SU-DHL-6 (cell line): ENCODE measurements around the gene GABRB3.
"Not testable (repeated sequence)": the region's sequence is repeated elsewhere in the genome, so short reads cannot be mapped to it uniquely, and the experiment has no call there.

Experiments used
- H2AFZ ChIP-seq: fragments of 200-600 bp; sonication (generic); 2 replicates; pipeline ENCODE4 v1.6.1; 2014; ENCODE audit warnings: low read depth, mild to moderate bottlenecking, moderate library complexity, mixed read lengths, antibody characterized with exemption, low read length; ENCODE audit not compliant: severe bottlenecking
- H3F3A ChIP-seq: fragments of 200-600 bp; shearing (Covaris generic); 2 replicates; pipeline ENCODE4 v1.6.0; 2016; ENCODE audit warnings: antibody characterized with exemption, mild to moderate bottlenecking; ENCODE audit not compliant: insufficient read depth
- H3K27ac ChIP-seq: fragments of 200-600 bp; sonication (generic); 2 replicates; pipeline ENCODE4 v1.5.1; 2016; ENCODE audit warnings: low read depth, mild to moderate bottlenecking, low read length, moderate library complexity, mixed read lengths
- H3K27me3 ChIP-seq: fragments of 200-600 bp; sonication (generic), shearing (Covaris generic); 2 replicates; pipeline ENCODE4 v1.6.0; 2014; ENCODE audit warnings: mild to moderate bottlenecking, low read length
- H3K36me3 ChIP-seq: fragments of 200-600 bp; sonication (generic); 2 replicates; pipeline ENCODE4 v1.6.1; 2014; ENCODE audit warnings: mild to moderate bottlenecking, low read length, mixed read lengths
- H3K4me2 ChIP-seq: fragments of 300-600, 200-600 bp; shearing (Covaris generic), sonication (generic); 2 replicates; pipeline ENCODE4 v1.6.0; 2014; ENCODE audit warnings: low read length, low read depth, mild to moderate bottlenecking; ENCODE audit not compliant: poor library complexity, severe bottlenecking
- H3K4me3 ChIP-seq: fragments of 200-600 bp; sonication (generic); 2 replicates; pipeline ENCODE4 v1.5.1; 2014; ENCODE audit warnings: antibody characterized with exemption, low read length, mild to moderate bottlenecking, mixed read lengths; ENCODE audit not compliant: insufficient read depth, poor library complexity, severe bottlenecking
- H3K79me2 ChIP-seq: fragments of 200-600 bp; sonication (generic); 2 replicates; pipeline ENCODE4 v1.6.1; 2014; ENCODE audit warnings: mild to moderate bottlenecking, low read length, moderate library complexity; ENCODE audit not compliant: insufficient read depth
- H3K9ac ChIP-seq: fragments of 200-600 bp; sonication (generic); 2 replicates; pipeline ENCODE4 v1.7.0; 2014; ENCODE audit warnings: mild to moderate bottlenecking, low read length
- H3K9me2 ChIP-seq: fragments of 200-600 bp; sonication (generic); replicated peaks from 2 replicates; pipeline ENCODE4 v1.6.1; 2014; ENCODE audit warnings: low read length; ENCODE audit not compliant: insufficient read depth
- H3K9me3 ChIP-seq: fragments of 200-600 bp; sonication (generic); 2 replicates; pipeline ENCODE4 v1.6.1; 2014; ENCODE audit warnings: low read length, mixed read lengths; ENCODE audit not compliant: insufficient read depth
- H4K20me1 ChIP-seq: fragments of 200-600 bp; sonication (generic); 2 replicates; pipeline ENCODE4 v1.6.1; 2014; ENCODE audit warnings: low read depth, mild to moderate bottlenecking, antibody characterized with exemption, low read length, moderate library complexity, mixed read lengths
- EZH2phosphoT487 ChIP-seq: fragments of 200-600 bp; sonication (generic), shearing (Covaris generic); conservative IDR thresholded peaks from 2 replicates; pipeline ENCODE4 v1.6.1; 2018; ENCODE audit warnings: mild to moderate bottlenecking, antibody characterized with exemption, low read length, moderate library complexity, mixed read lengths
- TF ChIP-seq, protein P1 (sequence below): fragments of 200-600 bp; sonication (generic); IDR thresholded peaks from one replicate; pipeline ENCODE4 v1.5.1; 2017; ENCODE audit warnings: antibody characterized with exemption, mild to moderate bottlenecking, low read length, moderate library complexity; ENCODE audit not compliant: insufficient read depth, poor library complexity, severe bottlenecking

GABRB3 gene

DNA sequence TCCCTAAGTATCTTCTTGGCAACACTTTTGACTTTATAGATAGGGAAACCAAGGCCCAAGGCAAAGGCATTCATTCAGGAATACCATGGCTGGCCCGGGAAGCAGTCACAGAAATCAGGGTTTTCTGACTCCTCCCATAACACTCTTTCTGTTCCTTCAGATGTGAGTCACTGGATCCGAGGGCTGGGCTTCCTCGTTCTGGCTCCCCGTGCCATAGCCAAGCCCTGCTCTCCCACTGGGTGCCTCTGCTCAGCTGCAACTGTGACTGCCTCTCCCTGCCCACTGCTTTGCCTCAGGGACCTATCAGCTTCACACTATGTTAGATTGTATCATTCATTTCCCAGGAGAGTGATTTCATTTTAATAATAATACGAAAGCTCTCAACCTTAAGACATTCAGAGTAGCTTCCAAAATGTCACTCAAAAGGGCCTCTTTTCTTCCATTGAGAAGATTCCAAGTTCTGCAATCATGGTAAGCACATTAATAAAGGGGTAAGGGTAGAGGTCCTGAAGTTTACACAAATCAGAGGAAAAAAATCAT lies 50.2 kb downstream of the GABRB3 start:
- Histone ChIP-seq H3K27ac (no peak overlapping the region), H3K9ac (no peak overlapping the region)

DNA sequence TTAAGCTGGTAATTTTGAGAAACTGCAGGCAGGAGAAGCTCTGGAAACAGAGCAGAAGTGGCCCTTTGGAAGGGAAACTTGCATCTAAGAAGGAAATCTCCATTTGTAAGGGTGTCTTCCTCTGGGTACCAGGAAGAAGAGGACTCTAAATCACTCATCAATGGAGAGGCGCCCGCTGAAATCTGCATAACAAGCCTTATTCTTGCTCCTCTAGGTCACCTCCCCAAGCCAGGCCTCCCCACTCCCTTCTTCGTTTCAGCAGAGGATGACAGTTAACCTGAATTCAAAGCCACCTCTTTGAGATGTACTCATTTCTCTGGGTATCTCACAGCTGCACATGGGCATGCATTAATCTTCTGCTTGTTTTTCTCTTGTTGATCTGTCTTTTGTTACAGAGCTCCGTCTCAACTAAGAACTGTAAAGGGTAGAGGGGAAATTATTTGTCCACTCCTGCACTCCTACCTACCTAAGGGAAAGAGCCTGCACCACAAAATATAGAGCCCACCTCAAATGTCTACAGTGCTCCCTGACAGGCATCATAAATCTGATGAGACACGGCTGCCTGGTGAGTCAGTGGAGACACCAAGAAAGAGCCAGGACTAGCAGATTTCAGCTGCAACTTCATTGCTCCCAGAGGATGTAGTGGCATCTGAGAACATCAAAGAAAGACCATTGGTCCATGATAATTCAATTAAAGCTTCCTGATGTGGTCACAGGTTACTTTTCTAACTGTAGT lies 51.5 kb downstream of the GABRB3 start:
- Histone ChIP-seq H2AFZ (no peak overlapping the region), H3K9me2 (no peaks in the 10 kb centered on the region), H3K36me3 (no peaks in the 10 kb centered on the region), H3F3A (no peaks in the 10 kb centered on the region), H3K27me3 (no peaks in the 10 kb centered on the region), H3K4me2 (no peak overlapping the region), H3K9me3 (no peaks in the 10 kb centered on the region), H4K20me1 (no peaks in the 10 kb centered on the region), H3K79me2 (no peaks in the 10 kb centered on the region), H3K27ac (no peak overlapping the region), H3K9ac (no peak overlapping the region), H3K4me3 (no peak overlapping the region)
- TF ChIP-seq EZH2phosphoT487 = no peak
- TF ChIP-seq, protein P1, sequence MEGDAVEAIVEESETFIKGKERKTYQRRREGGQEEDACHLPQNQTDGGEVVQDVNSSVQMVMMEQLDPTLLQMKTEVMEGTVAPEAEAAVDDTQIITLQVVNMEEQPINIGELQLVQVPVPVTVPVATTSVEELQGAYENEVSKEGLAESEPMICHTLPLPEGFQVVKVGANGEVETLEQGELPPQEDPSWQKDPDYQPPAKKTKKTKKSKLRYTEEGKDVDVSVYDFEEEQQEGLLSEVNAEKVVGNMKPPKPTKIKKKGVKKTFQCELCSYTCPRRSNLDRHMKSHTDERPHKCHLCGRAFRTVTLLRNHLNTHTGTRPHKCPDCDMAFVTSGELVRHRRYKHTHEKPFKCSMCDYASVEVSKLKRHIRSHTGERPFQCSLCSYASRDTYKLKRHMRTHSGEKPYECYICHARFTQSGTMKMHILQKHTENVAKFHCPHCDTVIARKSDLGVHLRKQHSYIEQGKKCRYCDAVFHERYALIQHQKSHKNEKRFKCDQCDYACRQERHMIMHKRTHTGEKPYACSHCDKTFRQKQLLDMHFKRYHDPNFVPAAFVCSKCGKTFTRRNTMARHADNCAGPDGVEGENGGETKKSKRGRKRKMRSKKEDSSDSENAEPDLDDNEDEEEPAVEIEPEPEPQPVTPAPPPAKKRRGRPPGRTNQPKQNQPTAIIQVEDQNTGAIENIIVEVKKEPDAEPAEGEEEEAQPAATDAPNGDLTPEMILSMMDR = no peak

More for the DNA sequence above, 50.2 kb downstream of the GABRB3 start:
- Histone ChIP-seq H3K36me3 (no peaks in the 10 kb centered on the region), H3F3A (no peaks in the 10 kb centered on the region), H3K4me2 (no peak overlapping the region), H2AFZ (no peak overlapping the region), H3K4me3 (no peak overlapping the region), H4K20me1 (no peaks in the 10 kb centered on the region), H3K79me2 (no peaks in the 10 kb centered on the region), H3K27me3 (no peaks in the 10 kb centered on the region), H3K9me3 (no peaks in the 10 kb centered on the region), H3K9me2 (no peaks in the 10 kb centered on the region)
- TF ChIP-seq, protein P1 = no peak
- TF ChIP-seq EZH2phosphoT487 = no peak

DNA sequence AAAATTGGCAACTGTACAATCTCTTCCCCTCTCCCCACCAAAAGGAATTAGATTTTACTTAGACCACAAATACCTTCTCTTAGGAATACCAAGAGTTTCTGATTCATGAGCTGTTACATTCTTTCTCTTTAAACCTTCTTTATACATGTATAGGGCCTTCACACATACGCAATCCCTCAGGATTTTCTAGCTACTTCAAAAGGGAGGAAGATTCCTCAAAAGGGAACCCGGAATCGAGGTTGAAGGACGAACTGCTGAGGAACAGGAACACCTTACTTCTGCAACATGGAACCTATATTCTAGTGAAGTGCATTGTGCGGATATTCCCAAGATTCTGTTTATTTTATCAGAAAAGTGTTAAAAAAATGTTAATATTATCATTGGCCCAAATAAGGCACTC lies 52.3 kb downstream of the GABRB3 start:
- H3K79me2 ChIP-seq = no peaks in the 10 kb centered on the region
- H2AFZ ChIP-seq = no peak overlapping the region
- H3K27ac ChIP-seq = no peak overlapping the region
- no peak for TF ChIP-seq EZH2phosphoT487
- TF ChIP-seq, protein P1 = no peak
- H3K9ac ChIP-seq = no peak overlapping the region
- no peaks in the 10 kb centered on the region for H3K9me2 ChIP-seq
- no peaks in the 10 kb centered on the region for H4K20me1 ChIP-seq
- no peak overlapping the region for H3K4me3 ChIP-seq
- H3K9me3 ChIP-seq = no peaks in the 10 kb centered on the region
- H3K36me3 ChIP-seq = no peaks in the 10 kb centered on the region
- H3K27me3 ChIP-seq = no peaks in the 10 kb centered on the region
- H3K4me2 ChIP-seq = no peak overlapping the region
- no peaks in the 10 kb centered on the region for H3F3A ChIP-seq

DNA sequence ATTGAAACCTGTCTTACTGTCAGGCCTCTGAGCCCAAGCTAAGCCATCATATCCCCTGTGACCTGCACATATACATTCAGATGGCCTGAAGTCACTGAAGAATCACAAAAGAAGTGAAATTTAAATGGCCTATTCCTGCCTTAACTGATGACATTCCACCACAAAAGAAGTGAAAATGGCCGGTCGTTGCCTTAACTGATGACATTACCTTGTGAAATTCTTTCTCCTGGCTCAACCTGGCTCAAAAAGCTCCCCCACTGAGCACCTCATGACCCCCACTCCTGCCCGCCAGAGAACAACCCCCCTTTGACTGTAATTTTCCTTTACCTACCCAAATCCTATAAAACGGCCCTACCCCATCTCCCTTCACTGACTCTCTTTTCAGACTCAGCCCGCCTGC lies 53.0 kb downstream of the GABRB3 start:
- not testable (repeated sequence) for H3K27ac ChIP-seq, H3K4me3 ChIP-seq, H2AFZ ChIP-seq, H3K9me2 ChIP-seq, H3K4me2 ChIP-seq, H4K20me1 ChIP-seq, H3K9me3 ChIP-seq, H3K27me3 ChIP-seq, H3K79me2 ChIP-seq, H3F3A ChIP-seq, H3K36me3 ChIP-seq, H3K9ac ChIP-seq
